GM19324 (cell line): ENCODE results near the gene BLOC1S5.

Source experiments
- ATAC-seq: cut with Tn5 transposase; IDR thresholded peaks from one replicate; pipeline ENCODE4 v1.9.1; 2021; ENCODE audit warnings: mild to moderate bottlenecking, moderate library complexity; ENCODE audit not compliant: unreplicated experiment, low FRiP score

The BLOC1S5 gene

GRCh38 chr6:8063761-8064637 lies at the start of gene BLOC1S5:
Gene BLOC1S5, minus strand, starts transcription at chr6:8064389. Its CDS starts 13 bp downstream, at chr6:8064376.
- peak; percentile 95 for ATAC-seq

GRCh38 chr6:8113131-8113654 lies 49.0 kb upstream of the BLOC1S5 start:
- no peak for ATAC-seq

GRCh38 chr6:8110725-8111124 lies 46.5 kb upstream of the BLOC1S5 start:
- ATAC-seq: no peak

- ATAC-seq: peak; percentile 54
These were observed 46.0 kb upstream of the BLOC1S5 start for GRCh38 chr6:8110117-8110721.

- no peak for ATAC-seq
These were observed 44.8 kb upstream of the BLOC1S5 start for GRCh38 chr6:8108759-8109539.

GRCh38 chr6:8108031-8108660 lies 44.0 kb upstream of the BLOC1S5 start:
- ATAC-seq: no peak

GRCh38 chr6:8105791-8106190 lies 41.6 kb upstream of the BLOC1S5 start:
- ATAC-seq: no peak

GRCh38 chr6:8103726-8104125 lies 39.5 kb upstream of the BLOC1S5 start:
- ATAC-seq: no peak

GRCh38 chr6:8102122-8102958 lies 38.2 kb upstream of the BLOC1S5 start, which contains the start of gene EEF1E1:
Gene EEF1E1, minus strand, starts transcription at chr6:8102548. Its CDS starts 27 bp downstream, at chr6:8102521.
- ATAC-seq: peak; percentile 100

- ATAC-seq: no peak
These were observed 36.1 kb upstream of the BLOC1S5 start for GRCh38 chr6:8100159-8100854.

GRCh38 chr6:8090650-8091049 lies 26.5 kb upstream of the BLOC1S5 start:
- no peak for ATAC-seq

- no peak for ATAC-seq
These were observed 24.7 kb upstream of the BLOC1S5 start for GRCh38 chr6:8088886-8089285.

GRCh38 chr6:8087870-8088754 lies 23.9 kb upstream of the BLOC1S5 start:
- no peak for ATAC-seq

GRCh38 chr6:8086755-8087306 lies 22.6 kb upstream of the BLOC1S5 start:
- ATAC-seq: no peak

GRCh38 chr6:8085053-8085511 lies 20.9 kb upstream of the BLOC1S5 start:
- no peak for ATAC-seq

GRCh38 chr6:8084586-8084985 lies 20.4 kb upstream of the BLOC1S5 start:
- no peak for ATAC-seq
